Endometrial microvascular endothelial cells (primary cell): Measurements from ENCODE around the gene YWHAG. TPM values are rescaled to one million over a fixed set of nuclear protein-coding genes. Genes with fewer than 3 reads are reported as not detected.
"Not testable (repeated sequence)": the region's sequence is repeated elsewhere in the genome, so short reads cannot be mapped to it uniquely, and the experiment has no call there.

Experiments
- in situ Hi-C: cut with HindIII; loops from 2 replicates; pipeline ENCODE4 v1.10.0; 2017; ENCODE audit warnings: low sequenced_read_pairs, low pct_unique_long_range_greater_than_20kb; ENCODE audit errors: inconsistent ontology term
- total RNA-seq: library from RNA; depleted of rRNA; stranded (reverse); fragments of >200 nt; gene quantifications from one replicate; pipeline ENCODE4 v1.2.3, GENCODE V29; 2015; ENCODE audit errors: inconsistent ontology term

YWHAG gene
- total RNA-seq, 1 donor from 2014 or later: 91.2 TPM

- in situ Hi-C loops: no loop called here
These were observed 3.6 kb downstream of the YWHAG start for GRCh38 chr7:76354981-76355730.

- in situ Hi-C loops: no loop called here
These were observed 4.3 kb downstream of the YWHAG start for GRCh38 chr7:76354516-76354915.

GRCh38 chr7:76353744-76354143 is 5.0 kb downstream of the YWHAG start:
- in situ Hi-C loops: no loop called here

- in situ Hi-C loops: no loop called here
These were observed 6.6 kb downstream of the YWHAG start for GRCh38 chr7:76352193-76352592.

- in situ Hi-C loops: no loop called here
These were observed 7.4 kb downstream of the YWHAG start for GRCh38 chr7:76351372-76351771.

GRCh38 chr7:76349313-76349885 is 9.4 kb downstream of the YWHAG start:
- in situ Hi-C loops: no loop called here

- in situ Hi-C loops: no loop called here
These were observed 11.1 kb downstream of the YWHAG start for GRCh38 chr7:76347710-76348109.

GRCh38 chr7:76346778-76347177 is 12.0 kb downstream of the YWHAG start:
- in situ Hi-C loops: no loop called here

GRCh38 chr7:76346097-76346496 is 12.7 kb downstream of the YWHAG start:
- in situ Hi-C loops: no loop called here

GRCh38 chr7:76343931-76344321 is 14.9 kb downstream of the YWHAG start:
- in situ Hi-C loops: no loop called here

- in situ Hi-C loops: no loop called here
These were observed 15.4 kb downstream of the YWHAG start for GRCh38 chr7:76343294-76343930.

GRCh38 chr7:76342222-76342621 is 16.6 kb downstream of the YWHAG start:
- in situ Hi-C loops: no loop called here

- in situ Hi-C loops: no loop called here
These were observed 18.1 kb downstream of the YWHAG start for GRCh38 chr7:76340617-76341131.

GRCh38 chr7:76338298-76339084 is 20.3 kb downstream of the YWHAG start:
- in situ Hi-C loops: no loop called here

GRCh38 chr7:76337147-76337546 is 21.6 kb downstream of the YWHAG start:
- in situ Hi-C loops: no loop called here

GRCh38 chr7:76336094-76336493 is 22.7 kb downstream of the YWHAG start:
- in situ Hi-C loops: no loop called here

GRCh38 chr7:76335417-76335816 is 23.4 kb downstream of the YWHAG start:
- in situ Hi-C loops: not testable (repeated sequence)

- in situ Hi-C loops: no loop called here
These were observed 24.3 kb downstream of the YWHAG start for GRCh38 chr7:76334320-76334967.
